GM19193 (cell line): Measurements from ENCODE around the gene LTBP2.

Source experiments
- POLR2A ChIP-seq: IDR thresholded peaks from 4 replicates; pipeline ENCODE4 v1.6.1; 2011; ENCODE audit not compliant: insufficient read depth, insufficient read length; ENCODE audit errors: extremely low read depth

Gene LTBP2

DNA sequence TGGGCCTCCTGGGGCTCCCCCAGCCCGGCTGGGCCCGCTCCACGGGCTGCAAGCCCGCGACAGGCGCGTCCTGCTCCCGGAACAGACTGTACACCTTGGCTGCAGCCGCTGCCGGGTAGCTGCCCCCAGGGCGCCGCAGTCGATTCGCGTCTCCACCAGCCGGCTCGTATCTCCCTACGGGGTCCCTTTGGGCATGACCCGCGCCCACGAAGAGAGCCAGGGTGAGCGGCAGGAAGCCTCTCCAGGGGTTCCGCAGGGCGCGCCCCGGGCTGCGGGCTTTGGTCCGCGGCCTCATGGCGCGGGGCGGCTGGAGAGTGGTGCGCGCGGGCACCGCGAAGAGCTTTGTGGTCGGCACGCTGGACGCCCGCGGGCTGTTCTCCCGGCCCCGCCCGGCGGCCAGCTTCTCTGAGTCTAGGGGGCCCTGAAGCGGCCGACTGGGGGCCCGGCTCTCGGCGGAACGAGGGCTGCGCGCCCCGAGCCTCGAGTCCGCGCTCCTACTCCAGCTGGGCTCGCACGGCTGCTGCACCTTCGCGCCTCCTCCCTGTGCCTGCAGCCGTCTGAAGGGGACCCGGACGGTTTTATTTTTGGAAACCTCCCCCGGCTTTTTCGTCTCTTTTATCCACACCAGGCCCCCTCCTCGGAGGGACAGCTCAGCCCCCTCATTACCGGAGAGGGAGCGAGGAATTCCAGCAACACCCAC lies at the start of gene LTBP2:
TSS of gene LTBP2 (minus strand) at position 588 of the 700 bp plus-strand sequence. CDS start at position 295, 293 bp downstream.
- TF ChIP-seq POLR2A: no peak

DNA sequence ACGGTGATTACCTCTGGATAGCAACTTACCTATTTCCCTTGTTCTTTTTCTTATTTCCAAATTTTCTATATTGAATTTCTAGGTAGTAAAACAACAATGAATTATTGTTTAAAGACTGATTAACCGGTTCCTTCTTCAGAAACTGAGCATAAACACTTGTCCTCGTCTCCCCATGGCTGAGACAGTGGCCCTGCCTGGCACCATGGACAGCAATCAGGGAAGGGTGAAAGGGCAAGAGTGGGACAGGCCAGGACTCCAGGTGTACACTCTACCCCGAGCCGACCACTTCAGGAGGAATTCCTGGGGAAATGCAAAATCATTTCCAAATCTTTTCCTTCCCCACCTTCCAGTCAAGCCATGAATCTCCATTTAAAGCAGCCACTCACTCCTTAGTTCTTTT lies 48.8 kb upstream of the LTBP2 start:
- no peak for TF ChIP-seq POLR2A

DNA sequence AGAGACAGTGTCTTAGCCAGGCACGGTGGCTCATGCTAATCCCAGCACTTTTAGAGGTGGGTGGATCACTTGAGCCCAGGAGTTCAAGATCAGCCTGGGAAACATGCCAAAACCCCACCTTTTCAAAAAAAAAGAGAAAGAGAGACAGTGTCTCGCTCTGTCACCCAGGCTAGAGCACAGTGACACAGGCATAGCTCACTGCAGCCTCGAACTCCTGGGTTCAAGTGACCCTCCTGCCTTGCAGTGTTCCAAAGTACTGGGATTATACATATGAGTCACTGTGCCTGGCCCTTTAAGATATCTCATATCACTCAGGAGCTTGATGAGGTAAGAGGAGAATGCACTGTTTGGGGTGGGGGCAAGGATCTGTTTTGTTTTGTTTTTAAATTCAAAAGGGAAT lies 48.1 kb upstream of the LTBP2 start:
- no peak for TF ChIP-seq POLR2A

DNA sequence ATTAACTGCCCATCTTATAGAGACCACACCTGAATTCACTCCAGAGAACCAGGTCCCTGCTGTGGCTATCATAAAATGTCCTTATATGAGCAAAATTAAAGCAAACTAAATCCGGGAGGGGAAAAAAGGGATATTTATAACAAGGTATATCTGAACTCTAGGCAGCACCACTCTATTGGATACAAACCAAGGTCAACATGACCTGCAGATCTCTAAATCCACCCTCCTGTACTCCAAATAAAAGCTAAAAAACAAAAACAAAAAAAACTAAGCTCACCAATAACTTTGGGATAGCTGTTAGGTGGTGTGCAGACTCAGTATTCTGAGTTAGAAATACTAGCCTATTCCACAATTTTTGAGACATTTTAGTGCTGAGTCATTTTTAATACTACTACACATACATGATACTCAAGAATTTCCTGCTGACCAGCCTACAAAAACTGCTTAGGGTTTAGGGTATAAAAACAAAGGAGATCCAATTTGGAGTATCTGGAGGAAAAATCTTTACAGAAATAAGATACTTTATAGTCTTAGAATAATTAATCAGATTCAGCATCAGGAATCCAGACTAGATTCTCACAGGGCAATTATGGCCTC lies 46.6 kb upstream of the LTBP2 start:
- TF ChIP-seq POLR2A: no peak

DNA sequence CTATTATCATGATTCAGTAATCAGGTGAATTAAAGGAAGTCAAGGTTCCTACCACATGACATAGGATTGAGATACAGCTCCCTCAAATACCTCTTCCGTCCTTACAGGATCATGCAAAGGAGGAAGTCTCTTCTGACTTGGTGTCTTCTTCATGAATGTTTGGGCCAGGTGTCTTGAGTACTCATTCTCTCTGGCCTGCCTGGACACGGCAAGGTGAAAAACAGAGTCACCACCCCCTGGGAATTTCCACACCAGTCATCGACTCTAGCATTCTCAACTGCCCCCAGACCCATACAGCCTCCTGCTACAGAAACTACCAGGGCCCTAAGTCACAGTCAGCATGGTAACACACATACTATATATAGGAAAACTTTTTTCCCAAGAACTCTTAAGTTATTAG lies 44.9 kb upstream of the LTBP2 start:
- no peak for TF ChIP-seq POLR2A

DNA sequence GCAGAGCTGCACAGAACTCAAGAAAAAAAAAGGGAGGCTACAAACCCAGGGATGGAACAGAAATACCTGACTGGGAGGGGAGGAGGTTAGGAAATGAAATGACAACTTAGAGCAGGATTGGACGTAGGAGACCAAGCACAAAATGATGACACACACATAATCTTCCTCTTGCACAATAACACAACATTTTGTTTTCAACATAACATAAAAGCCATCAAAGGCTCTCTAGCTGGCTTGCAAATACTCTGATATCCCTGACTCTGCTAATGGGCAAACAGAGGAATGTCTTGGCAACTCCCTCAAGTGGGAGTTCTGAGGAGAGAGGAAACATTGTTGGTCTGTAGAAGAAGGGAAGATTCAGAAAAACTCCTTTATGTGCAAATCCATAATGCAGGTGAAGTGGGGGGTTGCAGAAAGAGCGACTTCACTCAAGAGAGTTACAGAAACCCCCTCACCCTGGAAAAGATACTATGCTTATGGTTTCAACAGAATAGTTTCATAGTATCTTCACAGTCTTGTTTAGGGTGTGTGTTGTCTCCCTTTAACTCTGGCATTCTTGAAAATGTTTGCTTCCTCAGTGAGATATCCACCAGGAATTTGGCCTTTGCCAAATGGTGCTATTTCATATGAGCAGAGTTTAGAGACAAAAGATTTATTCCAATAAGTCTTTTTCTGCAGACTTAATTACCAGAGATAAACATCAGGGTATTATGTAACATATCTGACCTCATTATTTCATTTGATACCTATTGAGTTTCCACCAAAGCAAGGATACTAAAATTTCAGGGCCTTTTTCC lies 43.8 kb upstream of the LTBP2 start:
- TF ChIP-seq POLR2A: no peak

DNA sequence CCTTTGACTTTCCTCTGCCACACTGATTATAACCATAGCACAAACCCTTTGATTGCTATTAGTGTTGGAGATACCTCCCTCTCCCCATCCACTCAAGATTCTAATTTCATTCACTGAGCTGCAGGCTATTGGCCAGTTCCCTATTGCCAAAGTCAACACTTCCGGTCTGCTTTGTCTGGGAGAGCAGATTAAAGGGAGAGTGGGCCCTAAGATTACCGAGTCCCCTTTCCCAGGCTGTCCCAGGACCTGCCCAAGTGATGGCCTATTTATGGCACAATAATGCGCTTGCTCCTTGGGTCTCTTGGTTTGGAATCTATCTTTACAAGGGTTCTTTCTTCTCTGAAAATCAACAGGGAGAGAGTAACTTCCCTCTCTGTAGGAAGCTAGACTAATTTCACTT lies 42.9 kb upstream of the LTBP2 start:
- TF ChIP-seq POLR2A: no peak

DNA sequence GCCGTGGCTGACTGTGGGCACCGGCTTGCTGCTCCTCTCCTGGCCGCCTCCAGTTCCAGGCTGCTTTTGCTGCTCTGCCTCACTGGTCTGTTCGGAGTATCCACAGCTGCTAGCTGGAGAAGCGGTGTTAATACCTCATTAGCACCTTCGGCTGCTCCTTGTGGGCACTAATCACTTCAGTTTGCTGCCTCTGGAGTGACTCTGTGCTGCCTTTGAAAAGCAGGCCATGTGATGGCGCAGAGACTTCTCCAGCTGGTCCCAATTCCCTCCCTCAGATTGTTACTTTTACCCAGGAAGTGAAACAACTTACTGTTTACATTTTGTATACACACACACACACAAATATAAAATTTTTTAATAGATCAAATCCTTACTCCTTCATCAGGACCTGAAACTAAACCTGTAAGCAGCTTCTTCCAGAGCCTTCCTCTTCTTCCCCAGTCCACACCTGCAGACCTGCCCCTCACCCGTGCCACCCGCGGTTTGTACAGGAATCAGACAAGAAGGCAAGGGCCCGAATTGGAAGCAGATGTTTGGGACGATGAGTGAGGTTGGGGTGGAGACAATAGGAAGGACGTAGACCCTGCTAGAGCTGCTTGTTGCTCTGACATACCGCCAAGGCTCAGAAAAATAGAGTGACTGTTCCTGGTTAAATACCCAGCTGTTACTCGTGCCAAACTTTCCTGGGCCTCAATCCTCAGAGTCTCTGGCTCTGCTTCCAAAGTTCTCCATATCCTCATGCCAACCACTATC lies 41.5 kb upstream of the LTBP2 start:
- TF ChIP-seq POLR2A: no peak

DNA sequence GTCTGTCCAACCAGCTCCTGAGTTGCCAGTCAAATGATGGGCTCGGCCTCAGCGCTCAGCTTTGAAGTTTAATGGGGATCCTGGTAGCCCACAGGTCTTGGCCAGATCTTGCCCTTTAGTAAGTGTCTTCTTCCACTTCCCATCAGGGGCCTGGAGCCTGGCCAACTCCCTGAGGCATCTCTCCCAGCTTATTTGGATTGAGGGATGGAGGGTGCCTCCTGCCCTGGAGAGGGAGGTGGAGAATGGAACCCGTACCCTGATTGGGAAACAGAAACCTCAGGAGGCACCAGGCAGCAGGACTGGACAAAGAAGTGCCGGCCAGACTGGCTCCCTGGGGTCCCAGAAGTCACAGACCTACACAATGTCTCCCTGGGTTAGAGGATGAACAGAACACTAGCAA lies 40.5 kb upstream of the LTBP2 start:
- TF ChIP-seq POLR2A: no peak

DNA sequence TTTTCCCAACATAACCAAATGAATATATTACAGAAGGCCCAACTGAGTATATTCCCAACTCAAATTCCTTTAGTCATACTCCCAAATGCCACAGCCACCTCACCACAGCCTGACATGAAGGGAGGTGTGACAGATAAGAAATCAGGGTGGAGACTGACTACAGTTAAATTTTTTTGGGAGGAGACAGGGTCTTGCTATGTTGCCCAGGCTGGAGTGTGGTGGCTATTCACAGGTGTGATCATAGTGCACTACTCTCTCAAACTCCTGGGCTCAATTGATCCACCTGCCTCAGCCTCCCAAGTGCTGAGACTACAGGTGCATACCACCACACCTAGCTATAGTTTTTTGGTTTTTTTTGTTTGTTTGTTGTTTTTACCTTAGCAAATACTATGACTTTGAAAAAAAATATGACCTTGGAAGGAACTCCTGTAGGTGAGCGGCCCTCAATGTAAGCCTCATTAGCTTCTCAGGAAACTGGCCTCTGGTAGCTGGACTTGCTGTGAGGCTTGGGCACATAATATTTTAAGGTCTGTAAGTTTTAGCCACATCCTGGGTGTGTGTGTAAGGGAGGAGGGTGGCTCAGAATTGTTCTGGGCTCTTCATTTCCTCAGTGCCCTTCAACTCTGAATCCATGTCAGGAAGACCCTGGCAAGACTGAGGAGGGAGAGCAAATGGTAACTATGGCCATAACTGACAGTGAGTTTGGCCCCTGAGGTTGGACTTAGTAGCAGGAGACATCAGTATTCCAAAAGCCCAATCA lies 39.1 kb upstream of the LTBP2 start:
- no peak for TF ChIP-seq POLR2A

DNA sequence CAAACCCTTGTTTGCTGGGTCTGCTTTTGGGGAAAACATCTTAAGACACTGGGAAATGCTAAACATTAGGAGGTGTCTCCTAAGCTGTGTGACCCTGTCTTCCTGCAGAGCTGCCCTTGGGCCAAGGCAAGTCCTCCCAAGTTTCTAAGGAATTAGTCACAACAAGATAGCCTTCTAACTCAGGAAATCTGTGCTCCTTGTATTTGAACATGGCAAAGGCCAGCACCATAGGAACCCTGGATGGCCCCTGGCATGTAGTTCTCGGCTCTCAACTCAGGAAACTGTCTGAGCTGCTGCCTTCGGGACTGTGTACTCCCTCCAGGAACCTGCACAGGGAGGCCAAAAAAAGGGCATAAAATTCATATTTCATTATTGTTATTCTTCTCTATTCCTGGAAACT lies 37.6 kb upstream of the LTBP2 start:
- TF ChIP-seq POLR2A: no peak

DNA sequence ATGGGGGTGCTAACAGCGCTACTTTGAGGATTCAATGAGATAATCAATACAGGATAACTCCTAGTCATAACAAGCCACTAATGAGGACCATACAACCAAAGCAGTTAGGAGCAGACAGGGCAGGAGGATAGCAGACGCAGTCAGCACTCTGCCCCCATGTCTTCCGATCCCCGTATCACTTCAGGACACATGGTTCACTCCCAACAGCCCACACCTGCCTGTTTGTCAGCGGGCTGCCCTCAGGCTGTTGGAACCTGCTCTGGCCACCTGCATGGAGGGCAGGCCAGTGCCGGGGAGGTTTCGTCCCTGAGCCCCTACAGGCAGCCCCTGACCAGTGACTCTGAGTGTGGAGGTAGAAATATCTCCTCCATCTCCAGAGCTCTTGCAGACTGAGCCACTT lies 37.1 kb upstream of the LTBP2 start:
- TF ChIP-seq POLR2A: no peak

DNA sequence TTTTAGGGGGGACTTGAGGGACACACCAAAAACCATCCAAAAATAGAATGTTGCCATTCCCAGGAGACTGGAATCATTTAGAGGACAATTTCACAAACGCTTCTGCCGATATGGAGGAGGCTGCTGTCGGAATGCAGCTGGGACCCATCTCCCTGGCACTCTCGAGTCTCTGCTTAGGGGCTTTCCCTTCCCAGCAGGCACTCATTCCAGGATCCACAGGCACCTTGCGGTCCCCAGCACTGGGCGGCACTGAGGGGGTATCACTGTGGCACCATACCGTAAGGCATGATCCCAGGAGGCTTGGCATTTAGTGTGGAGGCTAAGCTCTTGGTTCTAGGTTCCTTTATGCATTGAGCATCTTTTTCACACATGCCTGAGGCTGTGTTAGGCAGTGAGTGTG lies 36.6 kb upstream of the LTBP2 start:
- no peak for TF ChIP-seq POLR2A

DNA sequence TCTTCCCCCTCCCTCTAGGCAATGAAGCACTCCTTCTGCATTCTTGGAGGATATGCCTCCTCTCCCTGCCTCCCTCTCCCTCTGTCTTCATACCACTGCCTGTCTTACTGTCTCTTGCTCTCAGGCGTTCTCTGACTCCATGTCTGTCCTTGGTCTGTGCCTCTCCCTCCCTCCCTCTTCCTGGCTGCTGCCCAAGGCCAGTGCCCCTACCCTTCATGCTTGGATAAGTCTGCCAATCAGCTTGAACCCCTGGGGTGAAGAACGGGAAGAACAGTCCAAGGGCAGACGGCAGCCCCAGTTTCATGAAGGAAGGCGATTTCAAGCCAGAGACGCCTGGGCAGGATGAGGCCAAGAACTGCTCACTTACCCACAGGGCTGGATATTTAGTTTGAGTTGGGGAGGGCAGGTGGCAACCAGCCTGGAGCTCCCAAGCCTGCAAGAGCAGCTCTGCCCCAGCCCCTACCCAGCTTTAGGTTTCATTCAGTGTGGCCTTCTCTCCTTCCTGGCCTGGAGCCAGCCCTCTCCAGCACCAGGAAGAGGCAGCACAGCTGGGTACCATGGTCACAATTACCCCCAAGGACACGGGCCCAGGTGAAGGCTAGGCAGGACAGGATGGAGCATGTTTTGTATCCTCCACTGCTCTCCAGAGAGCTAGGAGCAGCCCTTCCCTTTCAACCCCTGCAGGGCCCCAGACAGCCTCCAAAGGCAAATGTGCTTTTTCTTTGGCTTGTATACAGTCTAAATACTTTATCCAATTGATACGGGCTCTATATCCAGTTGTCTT lies 35.8 kb upstream of the LTBP2 start:
- TF ChIP-seq POLR2A: no peak
